PFSK-1 (cell line): ENCODE results near the gene KEAP1. TPM values are rescaled to one million over a fixed set of nuclear protein-coding genes. Genes with fewer than 3 reads are reported as not detected.
A peak's percentile ranks its signal among the peaks of the same experiment; 100 is the strongest.

Experiments
- FOXP2 ChIP-seq: optimal IDR thresholded peaks from 2 replicates; pipeline ENCODE3; 2011; ENCODE audit warnings: borderline replicate concordance, control low read depth, inconsistent platforms; ENCODE audit not compliant: insufficient read depth; ENCODE audit errors: extremely low read length, extremely low read depth
- POLR2AphosphoS5 ChIP-seq: IDR thresholded peaks from 2 replicates; pipeline ENCODE4 v1.6.1; 2012; ENCODE audit warnings: low read depth, mild to moderate bottlenecking, control low read depth, low read length, moderate library complexity
- REST ChIP-seq, 2 experiments: IDR thresholded peaks; 2 replicates each; pipeline versions ENCODE4 v1.6.1 to v1.8.0; 2011 to 2012; ENCODE audit warnings: low read depth in 2 of 2, low read length in 2 of 2, control low read depth in 1 of 2, inconsistent platforms in 1 of 2, mild to moderate bottlenecking in 1 of 2, moderate library complexity in 1 of 2; ENCODE audit not compliant: insufficient read depth in 1 of 2
- SIN3A ChIP-seq: IDR thresholded peaks from 2 replicates; pipeline ENCODE4 v1.6.1; 2012; ENCODE audit warnings: mild to moderate bottlenecking, low read length, moderate library complexity, borderline replicate concordance; ENCODE audit not compliant: insufficient read depth
- TAF1 ChIP-seq: IDR thresholded peaks from 2 replicates; pipeline ENCODE4 v1.6.1; 2012; ENCODE audit warnings: low read length, control low read depth, borderline replicate concordance; ENCODE audit not compliant: insufficient read depth
- polyA plus RNA-seq: library from polyadenylated mRNA; unstranded; fragments of >200 nt; gene quantifications from one replicate; pipeline ENCODE4 v1.2.1, GENCODE V29; 2012; ENCODE audit warnings: low read depth, missing spikeins; ENCODE audit not compliant: insufficient read length

The KEAP1 gene
- 105 TPM for polyA plus RNA-seq

- TF ChIP-seq POLR2AphosphoS5 (no peak), SIN3A (no peak), REST (IDR thresholded peaks at IDR 0.05; ENCODE audit: insufficient read depth in 1 of 2, low read depth in 2 of 2, low read length in 2 of 2) (no peak), FOXP2 (no peak), TAF1 (no peak)
Observed at GRCh38 chr19:10503002-10503789, at the start of gene KEAP1. Gene KEAP1 (minus strand): TSS chr19:10503356. CDS start chr19:10500033, 3,323 bp downstream.

- TF ChIP-seq REST (IDR thresholded peaks at IDR 0.05; ENCODE audit: insufficient read depth in 1 of 2, low read depth in 2 of 2, low read length in 2 of 2) (no peak), POLR2AphosphoS5 (peak; percentile 73; the same call in 1 of the 2 replicates), SIN3A (0 out of 2 replicates have a peak, but pooled peaks have one; percentile 49), TAF1 (no peak), FOXP2 (no peak)
Observed at GRCh38 chr19:10552510-10553053, 49.4 kb upstream of the KEAP1 start.

GRCh38 chr19:10551698-10552301, 48.6 kb upstream of the KEAP1 start:
- TF ChIP-seq SIN3A (no peak), TAF1 (no peak), FOXP2 (no peak), REST (IDR thresholded peaks at IDR 0.05; ENCODE audit: insufficient read depth in 1 of 2, low read depth in 2 of 2, low read length in 2 of 2) (no peak), POLR2AphosphoS5 (no peak)

GRCh38 chr19:10550336-10550735, 47.2 kb upstream of the KEAP1 start:
- TF ChIP-seq TAF1 (no peak), SIN3A (no peak), FOXP2 (no peak), REST (IDR thresholded peaks at IDR 0.05; ENCODE audit: insufficient read depth in 1 of 2, low read depth in 2 of 2, low read length in 2 of 2) (no peak), POLR2AphosphoS5 (no peak)
